Measurements from ENCODE around the gene TCP11X1.
"Not testable (repeated sequence)": the region's sequence is repeated elsewhere in the genome, so short reads cannot be mapped to it uniquely, and the experiment has no call there.

- TF ChIP-seq POLR2A, CTCF (IDR thresholded peaks at IDR 0.05): not testable (repeated sequence)
Observed at GRCh38 chrX:102246893-102247292, 31.8 kb downstream of the TCP11X1 start, which contains the start of gene NXF2.
